Stimulated activated naive CD8-positive, alpha-beta T cell treated with anti-CD3 and anti-CD28 coated beads, Interleukin-15, Interleukin-2, amounts not matched to agents 100 ng/mL and 50 ng/mL, for 24 hours (primary cell): ENCODE data around the gene RPL29.

Experiments used
- H3K27ac Mint-ChIP-seq: one replicate; pipeline ENCODE4 v1.8.0; 2021; ENCODE audit warnings: mild to moderate bottlenecking, mixed read lengths
- H3K27me3 Mint-ChIP-seq: one replicate; pipeline ENCODE4 v1.8.0; 2021; ENCODE audit warnings: mixed read lengths
- H3K36me3 Mint-ChIP-seq: one replicate; pipeline ENCODE4 v1.8.0; 2021; ENCODE audit warnings: low read depth, mixed read lengths
- H3K4me1 Mint-ChIP-seq: one replicate; pipeline ENCODE4 v1.8.0; 2021; ENCODE audit warnings: low read depth, mixed read lengths
- H3K4me3 Mint-ChIP-seq: one replicate; pipeline ENCODE4 v1.8.0; 2021; ENCODE audit warnings: mild to moderate bottlenecking, mixed read lengths
- H3K9me3 Mint-ChIP-seq: one replicate; pipeline ENCODE4 v1.8.0; 2021; ENCODE audit warnings: mixed read lengths

RPL29 gene

DNA sequence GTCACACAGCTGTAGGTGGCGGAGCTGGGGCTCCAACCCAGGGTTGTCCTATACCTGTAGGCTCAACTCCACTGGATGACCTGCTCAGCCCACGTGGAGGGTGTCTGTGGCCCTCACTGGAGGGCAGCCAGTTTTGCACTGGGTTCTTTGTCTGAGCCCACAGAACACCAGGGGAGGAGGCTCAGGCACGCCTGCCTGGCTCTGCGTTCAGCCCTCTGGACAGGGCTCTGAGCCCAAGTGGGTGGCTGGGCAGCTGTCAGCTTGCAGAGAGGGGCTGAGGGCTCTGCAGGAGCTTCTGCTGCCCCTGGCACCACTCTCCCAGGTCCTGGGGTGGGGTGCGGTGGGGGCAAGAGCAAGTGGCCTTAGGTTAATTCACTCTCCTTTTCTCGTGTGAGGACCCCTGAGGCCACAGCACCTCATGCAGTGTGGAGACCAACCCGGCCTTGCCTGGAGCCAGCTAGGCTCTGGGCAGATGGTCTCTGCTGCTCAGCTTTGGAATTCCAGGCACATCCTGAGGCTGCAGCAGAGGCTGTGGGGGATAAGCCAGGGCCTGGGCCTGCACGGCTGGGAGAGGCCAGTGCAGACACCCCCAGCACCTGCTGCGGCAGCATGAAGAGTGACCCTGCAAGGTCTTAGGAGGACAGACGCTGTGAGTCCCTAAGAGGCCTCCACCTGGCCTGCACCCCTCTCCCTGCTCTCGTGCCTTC, 37.2 kb upstream of the RPL29 start:
- Mint-ChIP-seq H3K27me3 (no peaks in the 10 kb centered on the region), H3K9me3 (no peaks in the 10 kb centered on the region), H3K27ac (no peak overlapping the region), H3K4me1 (no peaks in the 10 kb centered on the region), H3K36me3 (no peaks in the 10 kb centered on the region), H3K4me3 (no peak overlapping the region)

GRCh38 chr3:52031896-52032295, 36.2 kb upstream of the RPL29 start:
- no peaks in the 10 kb centered on the region for H3K4me1 Mint-ChIP-seq
- H3K9me3 Mint-ChIP-seq = no peaks in the 10 kb centered on the region
- H3K27ac Mint-ChIP-seq = no peak overlapping the region
- no peak overlapping the region for H3K4me3 Mint-ChIP-seq
- no peaks in the 10 kb centered on the region for H3K36me3 Mint-ChIP-seq
- no peaks in the 10 kb centered on the region for H3K27me3 Mint-ChIP-seq

DNA sequence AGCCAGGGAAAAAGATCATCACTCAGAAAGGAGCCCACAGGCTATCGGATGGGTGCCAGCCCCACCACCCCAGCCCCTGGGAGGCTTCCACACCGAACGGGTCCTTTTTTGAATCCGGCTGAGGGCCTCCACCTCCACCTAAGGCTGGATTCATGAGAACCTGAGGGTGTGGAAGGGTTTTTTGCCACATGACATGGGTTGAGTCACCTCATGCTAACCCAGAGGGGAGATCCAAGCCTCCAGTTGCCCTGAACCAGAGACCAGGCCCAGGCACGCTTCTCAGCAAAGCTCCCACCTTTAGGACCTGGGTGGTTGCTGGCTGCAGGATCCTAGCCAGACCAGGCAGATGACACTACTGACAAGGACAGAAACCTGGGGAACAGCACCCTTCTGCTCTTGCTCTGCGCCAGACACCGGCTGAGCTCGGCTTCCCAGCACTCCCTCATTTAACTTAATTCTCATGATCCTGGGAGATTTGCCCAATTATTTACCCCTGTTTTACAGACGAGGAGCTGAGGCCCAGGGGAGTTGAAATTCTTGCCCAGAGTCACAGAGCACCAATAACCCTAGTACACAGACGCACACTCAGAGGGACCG, 35.1 kb upstream of the RPL29 start:
- H3K9me3 Mint-ChIP-seq = no peaks in the 10 kb centered on the region
- H3K27ac Mint-ChIP-seq = no peak overlapping the region
- no peak overlapping the region for H3K4me3 Mint-ChIP-seq
- H3K36me3 Mint-ChIP-seq = no peaks in the 10 kb centered on the region
- no peaks in the 10 kb centered on the region for H3K4me1 Mint-ChIP-seq
- H3K27me3 Mint-ChIP-seq = no peaks in the 10 kb centered on the region

DNA sequence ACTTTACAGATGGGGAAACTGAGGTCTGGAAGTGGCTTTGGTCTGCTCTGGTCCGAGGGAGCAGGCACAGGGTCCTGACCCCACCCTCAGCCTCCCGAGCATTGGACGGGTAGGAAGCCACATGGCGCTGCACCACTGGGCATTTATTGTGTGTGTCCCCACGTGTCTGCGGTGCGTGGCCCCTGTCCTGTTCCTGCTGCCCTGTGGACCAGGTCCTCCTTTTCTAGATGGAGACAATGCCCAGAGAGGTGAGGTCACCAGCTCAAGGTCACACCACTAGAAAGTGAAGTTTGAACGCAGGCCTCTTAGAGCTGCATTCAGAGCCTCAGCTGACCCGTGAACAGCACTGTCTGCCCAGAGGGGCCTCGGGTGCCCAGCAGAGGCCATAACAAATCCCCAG, 33.8 kb upstream of the RPL29 start:
- H3K9me3 Mint-ChIP-seq = no peaks in the 10 kb centered on the region
- no peaks in the 10 kb centered on the region for H3K36me3 Mint-ChIP-seq
- H3K27me3 Mint-ChIP-seq = no peaks in the 10 kb centered on the region
- no peak overlapping the region for H3K27ac Mint-ChIP-seq
- H3K4me1 Mint-ChIP-seq = no peaks in the 10 kb centered on the region
- no peak overlapping the region for H3K4me3 Mint-ChIP-seq

DNA sequence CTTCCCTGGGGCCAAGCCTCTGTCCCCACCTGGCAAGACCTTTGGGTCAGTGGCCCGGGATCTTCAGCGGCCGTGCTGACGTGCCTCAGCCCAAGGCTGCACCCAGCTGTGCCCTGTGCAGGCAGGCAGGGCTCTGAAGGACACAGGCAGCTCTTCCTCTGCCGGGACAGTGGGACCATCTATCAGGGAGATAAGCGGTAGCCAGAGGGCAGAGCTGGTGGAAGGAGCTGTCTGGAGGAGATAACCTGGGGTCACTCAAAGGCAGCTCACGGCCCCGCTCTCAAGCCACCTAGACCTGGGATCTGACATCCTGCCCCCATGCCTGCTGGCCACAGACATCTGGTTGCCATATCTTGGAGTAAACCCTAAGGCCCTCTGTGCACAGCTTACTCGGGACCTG, 33.4 kb upstream of the RPL29 start:
- Mint-ChIP-seq H3K27ac (no peak overlapping the region), H3K4me3 (no peak overlapping the region), H3K36me3 (no peaks in the 10 kb centered on the region), H3K27me3 (no peaks in the 10 kb centered on the region), H3K9me3 (no peaks in the 10 kb centered on the region), H3K4me1 (no peaks in the 10 kb centered on the region)

DNA sequence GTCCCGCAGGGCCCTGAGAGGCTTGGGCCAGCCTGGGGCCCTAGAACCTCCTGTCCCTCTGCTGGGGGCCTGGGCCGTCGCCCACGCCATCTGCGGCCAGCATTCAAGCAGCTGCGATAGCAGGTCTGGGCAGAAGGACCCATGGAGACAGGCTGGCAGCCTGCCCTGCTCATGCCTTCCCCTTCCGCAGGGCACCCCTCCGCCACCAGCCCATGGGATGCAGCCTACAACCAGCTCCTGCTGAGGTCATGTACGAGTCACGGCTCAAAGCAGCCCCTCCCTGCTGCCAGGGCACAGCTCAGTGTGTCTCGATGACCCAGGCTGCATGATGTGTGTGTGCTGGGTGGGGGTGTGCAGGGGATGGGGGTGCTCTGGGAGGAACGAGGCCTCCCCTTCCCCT, 32.9 kb upstream of the RPL29 start:
- Mint-ChIP-seq H3K4me3 (no peak overlapping the region), H3K9me3 (no peaks in the 10 kb centered on the region), H3K27me3 (no peaks in the 10 kb centered on the region), H3K36me3 (no peaks in the 10 kb centered on the region), H3K27ac (no peak overlapping the region), H3K4me1 (no peaks in the 10 kb centered on the region)

DNA sequence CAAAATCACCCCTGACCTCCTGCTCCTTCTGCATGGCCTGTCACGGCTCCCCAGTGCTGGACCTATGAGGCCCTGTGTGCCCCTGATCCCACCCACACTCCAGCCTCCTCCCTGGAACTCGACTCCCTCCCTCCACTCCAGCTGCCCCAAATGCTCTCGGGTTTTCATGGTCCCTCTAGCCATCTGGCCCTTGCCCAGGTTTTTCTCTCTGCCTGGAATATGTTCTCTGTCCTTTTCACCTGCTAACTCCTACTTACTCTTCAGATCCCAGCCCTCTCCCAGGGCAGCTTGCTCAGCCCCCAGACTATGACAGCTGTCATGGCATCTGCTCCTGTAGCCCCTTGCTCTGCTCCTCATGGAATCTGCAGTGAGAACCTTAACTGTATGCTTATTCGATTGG, 30.3 kb upstream of the RPL29 start:
- Mint-ChIP-seq H3K27me3 (no peaks in the 10 kb centered on the region), H3K9me3 (no peaks in the 10 kb centered on the region), H3K27ac (no peak overlapping the region), H3K36me3 (no peaks in the 10 kb centered on the region), H3K4me1 (no peaks in the 10 kb centered on the region), H3K4me3 (no peak overlapping the region)

DNA sequence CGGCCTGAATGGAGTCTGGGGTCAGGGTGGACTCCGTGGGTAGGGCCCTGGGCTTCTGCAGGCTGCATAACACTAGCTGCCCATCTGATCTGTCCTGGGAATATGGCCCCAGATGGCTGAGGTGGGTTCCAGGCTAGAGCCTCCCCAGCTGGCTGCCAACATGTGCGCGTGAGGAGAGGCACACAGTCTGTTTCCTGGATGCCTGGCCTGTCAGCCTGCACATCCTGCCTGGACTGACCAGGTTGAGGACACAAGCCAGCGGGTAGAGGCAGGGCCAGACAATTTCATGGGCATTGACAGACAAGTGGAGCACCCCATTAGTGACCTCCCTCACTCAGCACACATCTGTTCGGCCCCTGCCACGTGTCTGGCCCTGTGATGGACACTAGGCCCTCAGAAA, 29.8 kb upstream of the RPL29 start:
- no peaks in the 10 kb centered on the region for H3K9me3 Mint-ChIP-seq
- H3K36me3 Mint-ChIP-seq = no peaks in the 10 kb centered on the region
- no peak overlapping the region for H3K4me3 Mint-ChIP-seq
- no peak overlapping the region for H3K27ac Mint-ChIP-seq
- H3K4me1 Mint-ChIP-seq = no peaks in the 10 kb centered on the region
- H3K27me3 Mint-ChIP-seq = no peaks in the 10 kb centered on the region

DNA sequence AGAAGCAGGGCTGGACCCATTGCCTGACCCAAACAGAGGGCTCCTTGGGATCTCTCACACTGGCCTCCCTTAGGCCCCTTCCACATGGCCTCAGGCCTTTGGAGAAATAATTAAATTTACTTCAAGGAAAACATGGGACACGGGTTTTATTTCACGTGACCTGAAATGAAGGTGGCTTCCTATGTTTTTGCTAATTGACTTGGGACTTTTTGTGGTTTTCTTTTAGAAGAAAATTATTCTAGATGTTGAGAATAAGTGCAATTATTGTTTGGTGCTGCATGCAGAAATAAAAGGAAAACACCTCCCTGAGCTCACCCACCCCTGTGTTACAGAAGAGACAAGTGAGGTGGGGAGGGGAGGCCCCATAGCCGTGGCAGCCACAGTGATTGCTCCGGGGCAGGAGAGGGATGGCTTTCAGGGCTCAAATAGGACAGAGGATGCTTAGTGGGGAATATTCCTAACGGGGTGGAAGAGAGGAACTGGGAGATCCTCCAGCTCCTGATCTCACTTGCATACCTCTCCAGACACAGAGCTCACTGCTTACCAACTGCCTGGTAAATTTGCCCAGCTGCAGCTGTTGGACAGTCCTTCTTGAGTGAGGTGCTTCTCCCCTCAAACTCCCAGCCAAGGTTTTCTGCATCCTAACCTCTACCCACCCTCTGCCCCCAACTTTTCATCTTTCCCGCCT, 29.2 kb upstream of the RPL29 start:
- Mint-ChIP-seq H3K36me3 (no peaks in the 10 kb centered on the region), H3K4me3 (no peak overlapping the region), H3K27ac (no peak overlapping the region), H3K9me3 (no peaks in the 10 kb centered on the region), H3K27me3 (no peaks in the 10 kb centered on the region), H3K4me1 (no peaks in the 10 kb centered on the region)

- Mint-ChIP-seq H3K27me3 (no peaks in the 10 kb centered on the region), H3K4me1 (no peaks in the 10 kb centered on the region), H3K4me3 (no peak overlapping the region), H3K9me3 (no peaks in the 10 kb centered on the region), H3K27ac (no peak overlapping the region), H3K36me3 (no peaks in the 10 kb centered on the region)
These were observed 28.4 kb upstream of the RPL29 start for GRCh38 chr3:52023860-52024764.

DNA sequence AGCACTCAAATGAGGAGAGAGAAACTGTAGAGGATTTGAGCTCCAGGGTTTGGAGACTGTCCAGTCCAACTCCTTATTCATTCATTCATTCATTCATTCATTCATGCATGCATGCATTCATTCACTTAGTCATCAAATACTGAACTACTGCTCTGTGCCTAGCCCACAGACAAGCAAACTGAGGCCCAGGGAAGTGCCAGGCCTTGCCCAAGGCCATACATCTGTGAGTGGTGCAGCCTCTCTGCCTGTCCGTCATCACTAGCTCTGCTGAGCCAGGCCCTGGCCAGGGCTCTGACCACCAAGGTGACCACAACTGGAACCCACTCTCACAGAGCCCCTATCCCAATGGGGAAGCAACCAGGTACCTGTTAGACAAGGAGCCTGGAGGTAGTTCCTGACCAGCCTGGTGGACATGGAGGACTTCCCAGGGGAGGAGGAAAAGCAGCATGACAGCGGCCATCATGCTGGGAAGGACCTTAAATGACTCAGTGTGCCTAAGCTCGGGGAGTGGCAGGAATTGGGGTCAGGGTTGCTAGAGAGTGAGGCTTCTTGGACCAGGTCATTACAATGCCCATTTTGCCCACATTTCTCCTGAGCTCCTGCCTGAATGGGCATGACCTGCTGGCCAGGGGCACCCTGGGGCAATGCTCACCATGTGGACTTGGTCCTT, 27.5 kb upstream of the RPL29 start:
- no peaks in the 10 kb centered on the region for H3K9me3 Mint-ChIP-seq
- H3K36me3 Mint-ChIP-seq = no peaks in the 10 kb centered on the region
- H3K27me3 Mint-ChIP-seq = no peaks in the 10 kb centered on the region
- H3K4me3 Mint-ChIP-seq = no peak overlapping the region
- H3K4me1 Mint-ChIP-seq = no peaks in the 10 kb centered on the region
- H3K27ac Mint-ChIP-seq = no peak overlapping the region

- Mint-ChIP-seq H3K4me3 (no peak overlapping the region), H3K27ac (no peak overlapping the region), H3K4me1 (no peaks in the 10 kb centered on the region), H3K27me3 (no peaks in the 10 kb centered on the region), H3K36me3 (no peaks in the 10 kb centered on the region), H3K9me3 (no peaks in the 10 kb centered on the region)
These were observed 26.8 kb upstream of the RPL29 start for GRCh38 chr3:52022323-52023100.

GRCh38 chr3:52021489-52022268, 26.0 kb upstream of the RPL29 start:
- Mint-ChIP-seq H3K4me1 (no peaks in the 10 kb centered on the region), H3K27ac (no peak overlapping the region), H3K9me3 (no peaks in the 10 kb centered on the region), H3K4me3 (no peak overlapping the region), H3K27me3 (no peaks in the 10 kb centered on the region), H3K36me3 (no peaks in the 10 kb centered on the region)
